ENCODE measurements around the gene TLE1. TPM values are rescaled to one million over a fixed set of nuclear protein-coding genes. Genes with fewer than 3 reads are reported as not detected.
A peak's percentile ranks its signal among the peaks of the same experiment; 100 is the strongest.

The TLE1 gene
- total RNA-seq, 1 donor: 39.3 TPM

GRCh38 chr9:81548911-81549310 lies 140.4 kb downstream of the TLE1 start:
- TF ChIP-seq CTCF (IDR thresholded peaks at IDR 0.05; ENCODE audit: insufficient read depth, low read depth, low read length): no peak
- no peak overlapping the region for H3K4me3 ChIP-seq (ENCODE audit: low read depth, low read length)
- DNase-seq (ENCODE audit: low read depth): peak; percentile 54

- no peak for TF ChIP-seq CTCF (IDR thresholded peaks at IDR 0.05; ENCODE audit: insufficient read depth, low read depth, low read length)
- DNase-seq (ENCODE audit: low read depth): no peak
- H3K4me3 ChIP-seq (ENCODE audit: low read depth, low read length): no peak overlapping the region
These were observed 142.9 kb downstream of the TLE1 start for GRCh38 chr9:81546489-81546888.

DNA sequence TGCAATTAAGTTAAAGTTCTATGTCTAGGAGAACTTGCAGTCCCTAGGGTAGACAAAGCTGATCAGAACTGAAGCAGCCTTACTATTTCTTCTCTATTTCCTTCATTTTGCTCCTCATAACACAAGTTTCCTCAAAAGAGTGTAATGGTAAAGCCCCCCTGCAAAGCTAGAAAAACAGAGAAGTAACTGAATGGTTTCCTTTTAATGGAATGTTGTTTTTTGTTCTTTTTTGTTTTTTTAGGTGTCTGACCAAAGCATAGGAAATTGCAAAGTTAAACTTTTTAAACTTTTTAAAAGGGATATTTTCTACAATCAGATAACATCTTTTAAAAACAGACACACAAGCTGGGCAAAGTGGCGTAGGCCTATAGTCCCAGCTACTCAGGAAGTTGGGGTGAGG lies 145.7 kb downstream of the TLE1 start:
- TF ChIP-seq CTCF (IDR thresholded peaks at IDR 0.05; ENCODE audit: insufficient read depth, low read depth, low read length): no peak
- no peak for DNase-seq (ENCODE audit: low read depth)
- H3K4me3 ChIP-seq (ENCODE audit: low read depth, low read length): no peak overlapping the region

- no peak for TF ChIP-seq CTCF (IDR thresholded peaks at IDR 0.05; ENCODE audit: insufficient read depth, low read depth, low read length)
- H3K4me3 ChIP-seq (ENCODE audit: low read depth, low read length): no peak overlapping the region
- DNase-seq (ENCODE audit: low read depth): no peak
These were observed 147.0 kb downstream of the TLE1 start for GRCh38 chr9:81542118-81542889.

- TF ChIP-seq CTCF (IDR thresholded peaks at IDR 0.05; ENCODE audit: insufficient read depth, low read depth, low read length): no peak
- no peak for DNase-seq (ENCODE audit: low read depth)
- no peak overlapping the region for H3K4me3 ChIP-seq (ENCODE audit: low read depth, low read length)
These were observed 149.1 kb downstream of the TLE1 start for GRCh38 chr9:81540142-81540710.

- no peak for TF ChIP-seq CTCF (IDR thresholded peaks at IDR 0.05; ENCODE audit: insufficient read depth, low read depth, low read length)
- H3K4me3 ChIP-seq (ENCODE audit: low read depth, low read length): no peak overlapping the region
- DNase-seq (ENCODE audit: low read depth): no peak
These were observed 150.0 kb downstream of the TLE1 start for GRCh38 chr9:81539317-81539716.

All from fibroblast of villous mesenchyme (primary cell).